ENCODE data around the gene RFLNA.

RFLNA gene

GRCh38 chr12:124352839-124353238 is 57.9 kb downstream of the RFLNA start:
- H3K14ac ChIP-seq (ENCODE audit: low read length): no peak overlapping the region
- no peak overlapping the region for H4K12ac ChIP-seq (ENCODE audit: low read depth, low read length)
- H3K79me2 ChIP-seq (ENCODE audit: control insufficient read depth, insufficient read depth, low read length, poor library complexity): no peaks in the 10 kb centered on the region
- H2BK12ac ChIP-seq (ENCODE audit: low read length): no peak overlapping the region
- H3K4me3 ChIP-seq (ENCODE audit: low read depth, low read length): no peak overlapping the region
- H3K79me1 ChIP-seq (ENCODE audit: low read length): no peaks in the 10 kb centered on the region
- no peak overlapping the region for H2BK120ac ChIP-seq (ENCODE audit: insufficient read depth, low read length, poor library complexity)
- H4K8ac ChIP-seq (ENCODE audit: low read depth, low read length): no peak overlapping the region
- H2AK5ac ChIP-seq (ENCODE audit: low read length): no peak overlapping the region
- no peaks in the 10 kb centered on the region for H3K27me3 ChIP-seq (ENCODE audit: insufficient read depth, low read length)
- H4K91ac ChIP-seq (ENCODE audit: low read depth, low read length): no peak overlapping the region
- H3K36me3 ChIP-seq (ENCODE audit: control insufficient read depth in 1 of 2, insufficient read depth in 2 of 2, low read length in 2 of 2): peaks cover 96 to 100% of the 10 kb centered on the region in 2 experiments
- DNase-seq: no peak
- no peak overlapping the region for H2BK5ac ChIP-seq (ENCODE audit: low read depth, low read length, poor library complexity)
- H3K9me3 ChIP-seq (ENCODE audit: insufficient read depth, low read depth, low read length): peaks cover 5% of the 10 kb centered on the region
- no peak overlapping the region for H3K9ac ChIP-seq (ENCODE audit: low read length)
- no peak overlapping the region for H2AFZ ChIP-seq (ENCODE audit: insufficient read depth, low read length, poor library complexity)
- H3K27ac ChIP-seq (ENCODE audit: low read depth, low read length): no peak overlapping the region
- H3K4me2 ChIP-seq (ENCODE audit: low read length): no peak overlapping the region
- no peak overlapping the region for H3K4ac ChIP-seq (ENCODE audit: low read depth, low read length)
- WGBS (ENCODE audit: extremely low coverage, insufficient coverage, insufficient read length): no CpG with 5 or more reads among the region's 9 CpGs
- H3K23ac ChIP-seq (ENCODE audit: low read length): no peak overlapping the region
- H3K18ac ChIP-seq (ENCODE audit: low read length): no peak overlapping the region
- no peaks in the 10 kb centered on the region for H3K4me1 ChIP-seq (ENCODE audit: control insufficient read depth in 1 of 2, insufficient read depth in 2 of 2, low read length in 2 of 2)

GRCh38 chr12:124354400-124354799 is 59.5 kb downstream of the RFLNA start:
- Histone ChIP-seq H2BK120ac (ENCODE audit: insufficient read depth, low read length, poor library complexity) (no peak overlapping the region), H3K36me3 (ENCODE audit: control insufficient read depth in 1 of 2, insufficient read depth in 2 of 2, low read length in 2 of 2) (peaks cover 97 to 100% of the 10 kb centered on the region in 2 experiments), H2AK5ac (ENCODE audit: low read length) (no peak overlapping the region), H3K9ac (ENCODE audit: low read length) (no peak overlapping the region), H2AFZ (ENCODE audit: insufficient read depth, low read length, poor library complexity) (no peak overlapping the region), H2BK12ac (ENCODE audit: low read length) (no peak overlapping the region), H3K14ac (ENCODE audit: low read length) (no peak overlapping the region), H3K27ac (ENCODE audit: low read depth, low read length) (no peak overlapping the region), H4K8ac (ENCODE audit: low read depth, low read length) (no peak overlapping the region), H2BK5ac (ENCODE audit: low read depth, low read length, poor library complexity) (no peak overlapping the region), H3K23ac (ENCODE audit: low read length) (no peak overlapping the region), H4K91ac (ENCODE audit: low read depth, low read length) (no peak overlapping the region), H3K4ac (ENCODE audit: low read depth, low read length) (no peak overlapping the region), H3K4me3 (ENCODE audit: low read depth, low read length) (no peak overlapping the region), H3K27me3 (ENCODE audit: insufficient read depth, low read length) (no peaks in the 10 kb centered on the region), H3K79me1 (ENCODE audit: low read length) (no peaks in the 10 kb centered on the region), H3K18ac (ENCODE audit: low read length) (no peak overlapping the region), H3K4me2 (ENCODE audit: low read length) (no peak overlapping the region), H3K79me2 (ENCODE audit: control insufficient read depth, insufficient read depth, low read length, poor library complexity) (no peaks in the 10 kb centered on the region), H3K4me1 (ENCODE audit: control insufficient read depth in 1 of 2, insufficient read depth in 2 of 2, low read length in 2 of 2) (no peaks in the 10 kb centered on the region), H4K12ac (ENCODE audit: low read depth, low read length) (no peak overlapping the region), H3K9me3 (ENCODE audit: insufficient read depth, low read depth, low read length) (peaks cover 5% of the 10 kb centered on the region)
- no peak for DNase-seq
- WGBS (ENCODE audit: extremely low coverage, insufficient coverage, insufficient read length): no CpG with 5 or more reads among the region's 13 CpGs

GRCh38 chr12:124356221-124356620 is 61.3 kb downstream of the RFLNA start:
- DNase-seq: no peak
- H3K14ac ChIP-seq (ENCODE audit: low read length): no peak overlapping the region
- H3K79me2 ChIP-seq (ENCODE audit: control insufficient read depth, insufficient read depth, low read length, poor library complexity): no peaks in the 10 kb centered on the region
- H4K91ac ChIP-seq (ENCODE audit: low read depth, low read length): no peak overlapping the region
- no peak overlapping the region for H2AFZ ChIP-seq (ENCODE audit: insufficient read depth, low read length, poor library complexity)
- no peak overlapping the region for H3K4ac ChIP-seq (ENCODE audit: low read depth, low read length)
- no peak overlapping the region for H2AK5ac ChIP-seq (ENCODE audit: low read length)
- no peak overlapping the region for H3K4me3 ChIP-seq (ENCODE audit: low read depth, low read length)
- H4K12ac ChIP-seq (ENCODE audit: low read depth, low read length): no peak overlapping the region
- no peak overlapping the region for H3K9ac ChIP-seq (ENCODE audit: low read length)
- no peak overlapping the region for H3K18ac ChIP-seq (ENCODE audit: low read length)
- H2BK120ac ChIP-seq (ENCODE audit: insufficient read depth, low read length, poor library complexity): no peak overlapping the region
- no peak overlapping the region for H3K4me2 ChIP-seq (ENCODE audit: low read length)
- H3K9me3 ChIP-seq (ENCODE audit: insufficient read depth, low read depth, low read length): peaks cover 5% of the 10 kb centered on the region
- H2BK12ac ChIP-seq (ENCODE audit: low read length): no peak overlapping the region
- no peaks in the 10 kb centered on the region for H3K4me1 ChIP-seq (ENCODE audit: control insufficient read depth in 1 of 2, insufficient read depth in 2 of 2, low read length in 2 of 2)
- H3K79me1 ChIP-seq (ENCODE audit: low read length): no peaks in the 10 kb centered on the region
- no CpG with 5 or more reads among the region's 5 CpGs for WGBS (ENCODE audit: extremely low coverage, insufficient coverage, insufficient read length)
- H3K27me3 ChIP-seq (ENCODE audit: insufficient read depth, low read length): no peaks in the 10 kb centered on the region
- no peak overlapping the region for H3K23ac ChIP-seq (ENCODE audit: low read length)
- H3K27ac ChIP-seq (ENCODE audit: low read depth, low read length): no peak overlapping the region
- no peak overlapping the region for H2BK5ac ChIP-seq (ENCODE audit: low read depth, low read length, poor library complexity)
- no peak overlapping the region for H4K8ac ChIP-seq (ENCODE audit: low read depth, low read length)
- H3K36me3 ChIP-seq (ENCODE audit: control insufficient read depth in 1 of 2, insufficient read depth in 2 of 2, low read length in 2 of 2): peaks cover 98% of the 10 kb centered on the region in 2 experiments

DNA sequence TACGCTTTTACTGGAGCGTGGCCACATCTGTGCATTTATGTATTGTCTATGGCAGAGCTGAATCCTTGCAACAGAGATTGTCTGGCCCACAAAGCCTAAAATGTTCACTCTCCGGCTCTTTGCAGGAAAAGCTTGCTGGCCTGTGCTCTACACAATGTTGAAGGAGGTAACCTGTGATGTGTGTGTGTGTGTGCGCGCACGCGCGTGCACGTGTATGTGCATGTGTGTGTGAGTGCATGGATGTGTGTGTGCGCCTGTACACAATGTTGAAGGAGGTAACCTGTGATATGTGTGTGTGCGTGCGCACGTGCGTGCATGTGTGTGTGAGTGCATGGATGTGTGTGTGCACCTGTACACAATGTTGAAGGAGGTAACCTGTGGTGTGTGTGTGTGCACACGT is 62.7 kb downstream of the RFLNA start:
- no peak overlapping the region for H3K9ac ChIP-seq (ENCODE audit: low read length)
- DNase-seq: no peak
- H3K27ac ChIP-seq (ENCODE audit: low read depth, low read length): no peak overlapping the region
- H3K36me3 ChIP-seq (ENCODE audit: control insufficient read depth in 1 of 2, insufficient read depth in 2 of 2, low read length in 2 of 2): peaks cover 96 to 97% of the 10 kb centered on the region in 2 experiments
- no peak overlapping the region for H3K4ac ChIP-seq (ENCODE audit: low read depth, low read length)
- no peak overlapping the region for H3K14ac ChIP-seq (ENCODE audit: low read length)
- H4K8ac ChIP-seq (ENCODE audit: low read depth, low read length): no peak overlapping the region
- H2BK5ac ChIP-seq (ENCODE audit: low read depth, low read length, poor library complexity): no peak overlapping the region
- no peak overlapping the region for H2AK5ac ChIP-seq (ENCODE audit: low read length)
- H2BK12ac ChIP-seq (ENCODE audit: low read length): no peak overlapping the region
- no CpG with 5 or more reads among the region's 15 CpGs for WGBS (ENCODE audit: extremely low coverage, insufficient coverage, insufficient read length)
- H3K79me2 ChIP-seq (ENCODE audit: control insufficient read depth, insufficient read depth, low read length, poor library complexity): no peaks in the 10 kb centered on the region
- no peak overlapping the region for H3K23ac ChIP-seq (ENCODE audit: low read length)
- H3K4me2 ChIP-seq (ENCODE audit: low read length): no peak overlapping the region
- H4K12ac ChIP-seq (ENCODE audit: low read depth, low read length): no peak overlapping the region
- no peak overlapping the region for H2AFZ ChIP-seq (ENCODE audit: insufficient read depth, low read length, poor library complexity)
- H2BK120ac ChIP-seq (ENCODE audit: insufficient read depth, low read length, poor library complexity): no peak overlapping the region
- H3K4me3 ChIP-seq (ENCODE audit: low read depth, low read length): no peak overlapping the region
- H3K18ac ChIP-seq (ENCODE audit: low read length): no peak overlapping the region
- peaks cover 5% of the 10 kb centered on the region for H3K9me3 ChIP-seq (ENCODE audit: insufficient read depth, low read depth, low read length)
- H3K4me1 ChIP-seq (ENCODE audit: control insufficient read depth in 1 of 2, insufficient read depth in 2 of 2, low read length in 2 of 2): no peaks in the 10 kb centered on the region
- H4K91ac ChIP-seq (ENCODE audit: low read depth, low read length): no peak overlapping the region
- H3K27me3 ChIP-seq (ENCODE audit: insufficient read depth, low read length): no peaks in the 10 kb centered on the region
- no peaks in the 10 kb centered on the region for H3K79me1 ChIP-seq (ENCODE audit: low read length)

All from trophoblast cell (in vitro differentiated cells and primary cell).